GM21825 (cell line): ENCODE measurements around the gene CLDN20.
"Not testable (repeated sequence)": the region's sequence is repeated elsewhere in the genome, so short reads cannot be mapped to it uniquely, and the experiment has no call there.

Experiments used
- ATAC-seq: cut with Tn5 transposase; IDR thresholded peaks from one replicate; pipeline ENCODE4 v1.9.1; 2021; ENCODE audit warnings: mild to moderate bottlenecking, moderate library complexity; ENCODE audit not compliant: unreplicated experiment

The CLDN20 gene

GRCh38 chr6:155268088-155268867, 4.5 kb downstream of the CLDN20 start:
- not testable (repeated sequence) for ATAC-seq

- no peak for ATAC-seq
Measured at GRCh38 chr6:155269765-155270164, 6.0 kb downstream of the CLDN20 start.

GRCh38 chr6:155270561-155271091, 6.8 kb downstream of the CLDN20 start:
- ATAC-seq: no peak

- ATAC-seq: no peak
Measured at GRCh38 chr6:155271145-155271544, 7.3 kb downstream of the CLDN20 start.

- ATAC-seq: no peak
Measured at GRCh38 chr6:155272353-155273232, 8.8 kb downstream of the CLDN20 start.

- ATAC-seq: no peak
Measured at GRCh38 chr6:155273431-155273830, 9.6 kb downstream of the CLDN20 start.

- no peak for ATAC-seq
Measured at GRCh38 chr6:155274106-155274505, 10.3 kb downstream of the CLDN20 start.

- no peak for ATAC-seq
Measured at GRCh38 chr6:155274533-155274932, 10.7 kb downstream of the CLDN20 start.

- no peak for ATAC-seq
Measured at GRCh38 chr6:155275808-155276480, 12.1 kb downstream of the CLDN20 start.

- no peak for ATAC-seq
Measured at GRCh38 chr6:155276638-155277037, 12.8 kb downstream of the CLDN20 start.

GRCh38 chr6:155278319-155279049, 14.7 kb downstream of the CLDN20 start:
- ATAC-seq: no peak

- ATAC-seq: no peak
Measured at GRCh38 chr6:155284775-155285174, 21.0 kb downstream of the CLDN20 start.

- no peak for ATAC-seq
Measured at GRCh38 chr6:155287762-155288161, 23.9 kb downstream of the CLDN20 start.

- no peak for ATAC-seq
Measured at GRCh38 chr6:155290491-155290890, 26.7 kb downstream of the CLDN20 start.

GRCh38 chr6:155291291-155291690, 27.5 kb downstream of the CLDN20 start:
- no peak for ATAC-seq

GRCh38 chr6:155292711-155293110, 28.9 kb downstream of the CLDN20 start:
- ATAC-seq: no peak

GRCh38 chr6:155297669-155298068, 33.9 kb downstream of the CLDN20 start:
- ATAC-seq: no peak

- no peak for ATAC-seq
Measured at GRCh38 chr6:155301867-155302266, 38.1 kb downstream of the CLDN20 start.

- no peak for ATAC-seq
Measured at GRCh38 chr6:155303361-155303870, 39.6 kb downstream of the CLDN20 start.

- ATAC-seq: no peak
Measured at GRCh38 chr6:155306958-155307357, 43.1 kb downstream of the CLDN20 start.
